ENCODE measurements around the gene CSF2. TPM values are rescaled to one million over a fixed set of nuclear protein-coding genes. Genes with fewer than 3 reads are reported as not detected.

The CSF2 gene
- total and polyA plus RNA-seq, 2 of the 13 experiments (the other 11 are each of a cell fraction or from before 2014, with no cell fraction given): not detected

DNA sequence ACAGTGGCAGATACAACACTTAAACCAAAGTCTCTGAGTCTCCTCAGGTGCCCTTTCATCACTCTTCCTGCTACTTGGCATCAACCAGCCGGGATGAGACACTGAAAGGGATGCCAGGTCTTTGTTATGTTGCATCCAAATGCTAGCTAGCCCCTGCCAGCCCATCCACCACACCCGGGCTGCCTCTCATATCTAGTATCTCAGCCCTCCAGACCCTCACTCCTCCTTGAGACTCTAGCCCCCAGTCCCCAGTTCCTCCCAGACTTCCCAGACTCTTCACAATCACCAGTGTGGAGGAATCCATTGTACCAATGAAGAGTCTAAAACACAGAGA is 21.5 kb downstream of the CSF2 start:
- H3K4me3 ChIP-seq (replicated peaks in 1 of 3; ENCODE audit: insufficient read depth in 1 of 3, low read depth in 2 of 3, low read length in 3 of 3): no peak overlapping the region
- no TSS peak for BruUV-seq (replicated peaks)
- H3K79me2 ChIP-seq (ENCODE audit: insufficient read depth, low read length): no peaks in the 10 kb centered on the region
- in situ Hi-C loops (cut with HindIII; ENCODE audit: extremely low pct_ligation_motif_present, low pct_unique_long_range_greater_than_20kb) (no loop called here), intact Hi-C loops (cut with micrococcal nuclease; ENCODE audit: unreplicated experiment) (no loop called here)
- DNase-seq (ENCODE audit: low spot score) (no peak), FAIRE-seq (no peak), ATAC-seq (no peak)
- peaks cover 0 to 4% of the 10 kb centered on the region in 2 experiments; a peak in 1 of 5 replicates for H3K27me3 ChIP-seq (ENCODE audit: control insufficient read depth in 1 of 2, insufficient read depth in 2 of 2, low read length in 2 of 2)
- no peak overlapping the region for H3K4me2 ChIP-seq (ENCODE audit: low read depth, low read length)
- TF ChIP-seq RXRA (CRISPR knock-in tag; IDR thresholded peaks at IDR 0.05) (no peak), ZNF7 (CRISPR knock-in tag; IDR thresholded peaks at IDR 0.05) (no peak), MEF2D (CRISPR knock-in tag; IDR thresholded peaks at IDR 0.05) (no peak), ZNF350 (CRISPR knock-in tag; IDR thresholded peaks at IDR 0.05; ENCODE audit: borderline replicate concordance, low read depth) (no peak), ZNF280B (CRISPR knock-in tag; IDR thresholded peaks at IDR 0.05; ENCODE audit: borderline replicate concordance) (no peak), SP2 (CRISPR knock-in tag; IDR thresholded peaks at IDR 0.05) (no peak), ZMAT3 (CRISPR knock-in tag; conservative IDR thresholded peaks at IDR 0.05) (no peak), TEF (CRISPR knock-in tag; IDR thresholded peaks at IDR 0.05) (no peak)
- TF ChIP-seq, protein P1, sequence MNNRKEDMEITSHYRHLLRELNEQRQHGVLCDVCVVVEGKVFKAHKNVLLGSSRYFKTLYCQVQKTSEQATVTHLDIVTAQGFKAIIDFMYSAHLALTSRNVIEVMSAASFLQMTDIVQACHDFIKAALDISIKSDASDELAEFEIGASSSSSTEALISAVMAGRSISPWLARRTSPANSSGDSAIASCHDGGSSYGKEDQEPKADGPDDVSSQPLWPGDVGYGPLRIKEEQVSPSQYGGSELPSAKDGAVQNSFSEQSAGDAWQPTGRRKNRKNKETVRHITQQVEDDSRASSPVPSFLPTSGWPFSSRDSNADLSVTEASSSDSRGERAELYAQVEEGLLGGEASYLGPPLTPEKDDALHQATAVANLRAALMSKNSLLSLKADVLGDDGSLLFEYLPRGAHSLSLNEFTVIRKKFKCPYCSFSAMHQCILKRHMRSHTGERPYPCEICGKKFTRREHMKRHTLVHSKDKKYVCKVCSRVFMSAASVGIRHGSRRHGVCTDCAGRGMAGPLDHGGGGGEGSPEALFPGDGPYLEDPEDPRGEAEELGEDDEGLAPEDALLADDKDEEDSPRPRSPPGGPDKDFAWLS (CRISPR knock-in tag; IDR thresholded peaks at IDR 0.05; ENCODE audit: borderline replicate concordance): no peak
- H4K20me1 ChIP-seq (ENCODE audit: insufficient read depth, low read length): no peaks in the 10 kb centered on the region
- POLR2A ChIA-PET: no interaction called here
- H3K9ac ChIP-seq (ENCODE audit: insufficient read depth, low read depth, low read length): no peak overlapping the region
- H3K9me3 ChIP-seq (ENCODE audit: low read length): no peaks in the 10 kb centered on the region
- H3K27ac ChIP-seq (ENCODE audit: extremely low read length, insufficient read depth, low read length): no peak overlapping the region
- 39% methylated on average over 2 of the region's 2 CpGs for WGBS (ENCODE audit: low lambda C conversion rate)
- CTCF ChIA-PET (ENCODE audit: low intra/inter-chr PET ratio, low total read pairs): no interaction called here
- H3K4me1 ChIP-seq (ENCODE audit: insufficient read depth, low read length): peaks cover 12% of the 10 kb centered on the region
- no peak overlapping the region for H2AFZ ChIP-seq (ENCODE audit: low read length)
- no peaks in the 10 kb centered on the region for H3K36me3 ChIP-seq (replicated peaks in 1 of 2; ENCODE audit: control insufficient read depth in 1 of 2, insufficient read depth in 2 of 2, low read length in 2 of 2)
